GM12801 (cell line): ENCODE results near the gene CAMK2G.

Experiments used
- CTCF ChIP-seq: IDR thresholded peaks from one replicate; pipeline ENCODE4 v1.5.1; 2011; ENCODE audit warnings: control low read depth; ENCODE audit not compliant: insufficient read length; ENCODE audit errors: extremely low read depth

Gene CAMK2G

GRCh38 chr10:73781879-73782748, 92.2 kb downstream of the CAMK2G start, which contains the start of gene CHCHD1:
TSS of gene CHCHD1 (plus strand) at chr10:73782048. CDS start at chr10:73782076, 28 bp downstream.
- TF ChIP-seq CTCF, result no peak

DNA sequence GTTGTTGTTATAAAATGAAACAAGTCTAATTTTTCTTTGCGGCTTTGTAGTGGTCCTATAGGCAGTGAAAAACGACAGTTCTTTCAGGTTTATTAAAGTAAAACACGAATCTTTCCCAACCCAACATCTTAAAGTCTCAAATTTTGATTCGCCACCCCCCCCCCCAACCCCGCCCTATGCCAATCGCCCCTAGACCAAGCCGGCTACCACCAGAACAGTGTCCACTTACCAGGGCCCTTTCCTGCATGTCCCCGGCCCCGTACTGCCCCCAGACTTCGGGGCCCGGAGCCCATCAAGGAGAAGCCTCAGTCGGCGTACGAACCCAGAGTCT, 92.8 kb downstream of the CAMK2G start:
- no peak for TF ChIP-seq CTCF

DNA sequence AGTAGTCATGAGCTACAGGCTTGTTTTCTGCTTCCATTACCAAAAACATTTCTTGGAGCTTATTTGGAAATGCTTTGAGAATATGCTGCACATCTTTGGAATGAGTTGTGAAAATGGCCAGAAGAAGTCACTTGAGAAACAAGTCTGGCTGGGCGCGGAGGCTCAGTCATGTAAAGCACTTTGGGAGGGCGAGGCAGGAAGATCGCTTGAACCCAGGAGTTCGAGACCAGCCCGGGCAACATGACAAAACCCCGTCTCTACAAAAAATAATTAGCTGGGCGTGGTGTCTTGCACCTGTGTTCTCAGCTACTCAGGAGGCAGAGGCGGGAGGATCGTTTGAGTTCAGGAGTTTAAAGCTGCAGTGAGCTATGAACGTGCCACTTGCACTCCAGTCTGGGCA, 93.4 kb downstream of the CAMK2G start:
- TF ChIP-seq CTCF, result no peak

- no peak for TF ChIP-seq CTCF
Measured at GRCh38 chr10:73780301-73780700, 94.1 kb downstream of the CAMK2G start.

- TF ChIP-seq CTCF, result no peak
Measured at GRCh38 chr10:73779539-73780197, 94.7 kb downstream of the CAMK2G start.

DNA sequence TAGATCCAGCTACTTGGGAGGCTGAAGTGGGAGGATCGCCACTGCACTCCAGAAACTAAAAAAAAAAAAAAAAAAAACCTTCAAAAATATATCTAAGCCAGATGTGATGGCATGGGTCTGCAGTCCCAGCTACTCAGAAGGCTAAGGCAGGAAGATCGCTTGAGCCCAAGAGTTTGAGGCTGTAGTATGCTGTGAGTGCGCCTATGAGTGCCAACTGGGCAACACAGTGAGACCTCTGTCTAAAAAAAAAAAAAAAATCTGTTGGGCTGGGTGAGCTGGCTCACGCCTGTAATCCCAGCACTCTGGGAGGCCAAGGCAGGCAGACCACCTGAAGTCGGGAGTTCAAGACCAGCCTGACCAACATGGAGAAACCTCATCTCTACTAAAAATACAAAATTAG, 95.3 kb downstream of the CAMK2G start:
- no peak for TF ChIP-seq CTCF

DNA sequence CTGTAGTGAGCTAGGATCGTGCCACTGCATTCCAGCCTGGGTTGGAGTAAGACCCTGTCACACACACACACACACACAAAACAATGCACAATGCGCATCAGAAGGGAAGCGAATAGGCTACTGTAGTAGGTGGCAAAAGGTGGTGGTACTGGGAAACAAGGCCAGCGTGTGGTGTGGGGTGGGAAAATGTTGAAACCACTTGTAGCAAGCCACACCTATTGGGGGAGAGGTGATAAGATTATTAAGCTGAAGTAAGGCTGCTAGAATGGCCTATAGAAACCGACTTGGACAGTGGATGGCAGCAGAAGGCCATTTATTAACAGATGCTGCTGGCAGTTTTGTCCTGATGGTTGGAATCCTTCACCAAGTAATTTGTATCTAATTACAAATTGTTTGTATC, 99.7 kb downstream of the CAMK2G start:
- TF ChIP-seq CTCF, result no peak
